IMR-90 (cell line): ENCODE results near the gene PRICKLE2. TPM values are rescaled to one million over a fixed set of nuclear protein-coding genes. Genes with fewer than 3 reads are reported as not detected.

Experiments
- ATAC-seq: fragments of 200-7000 bp; cut with Tn5 transposase; 2 replicates; pipeline ENCODE4 v1.9.1; 2020; ENCODE audit warnings: low read depth, mild to moderate bottlenecking, moderate library complexity
- BruUV-seq: library from RNA; stranded (reverse); fragments of 400-500 nt; replicated peaks from 2 replicates; lab custom pipeline; 2021; lab: Mats Ljungman, UMichigan
- CTCF ChIA-PET: fragments of 300-600 bp; formaldehyde crosslinking; extraction: SDS; loops from one replicate; lab custom pipeline; 2021; ENCODE audit warnings: antibody characterized with exemption; lab: Yijun Ruan, JAX
- POLR2A ChIA-PET: fragments of 300-600 bp; sonication (Branson Sonifier 250); formaldehyde crosslinking; loops from one replicate; lab custom pipeline; 2022; ENCODE audit warnings: antibody characterized with exemption; ENCODE audit not compliant: unreplicated experiment; lab: Charles Lee
- DNase-seq: peaks from one replicate; pipeline ENCODE4 v3.0.0; 2013
- H2AFZ ChIP-seq: replicated peaks from 2 replicates; pipeline ENCODE3; 2013; ENCODE audit warnings: low read length, mild to moderate bottlenecking; ENCODE audit not compliant: poor library complexity
- H2AK5ac ChIP-seq: 2 replicates; pipeline ENCODE4 v1.6.1; 2013; ENCODE audit warnings: low read depth, low read length, inconsistent platforms
- H2AK9ac ChIP-seq: replicated peaks from 2 replicates; pipeline ENCODE3; 2013; ENCODE audit warnings: mild to moderate bottlenecking, low read depth, low read length, moderate library complexity; ENCODE audit not compliant: poor library complexity
- H2BK120ac ChIP-seq: 2 replicates; pipeline ENCODE4 v1.6.1; 2013; ENCODE audit warnings: low read depth, low read length, inconsistent platforms
- H2BK15ac ChIP-seq: 3 replicates; pipeline ENCODE4 v1.6.1; 2013; ENCODE audit warnings: low read depth, low read length, inconsistent platforms
- H2BK20ac ChIP-seq: 2 replicates; pipeline ENCODE4 v1.6.1; 2013; ENCODE audit warnings: low read depth, mild to moderate bottlenecking, inconsistent platforms, low read length, moderate library complexity
- H2BK5ac ChIP-seq: 2 replicates; pipeline ENCODE4 v1.6.1; 2013; ENCODE audit warnings: mild to moderate bottlenecking, low read depth, low read length, inconsistent platforms; ENCODE audit not compliant: poor library complexity, severe bottlenecking
- H3K14ac ChIP-seq: replicated peaks from 2 replicates; pipeline ENCODE4 v1.6.1; 2013; ENCODE audit warnings: low read depth, low read length, inconsistent platforms
- H3K18ac ChIP-seq: 2 replicates; pipeline ENCODE4 v1.6.1; 2013; ENCODE audit warnings: low read depth, low read length, control low read depth
- H3K23ac ChIP-seq: 2 replicates; pipeline ENCODE4 v1.6.1; 2013; ENCODE audit warnings: low read depth, low read length, inconsistent platforms
- H3K27ac ChIP-seq: 2 replicates; pipeline ENCODE4 v1.5.1; 2013; ENCODE audit warnings: mild to moderate bottlenecking, control low read depth, low read length; ENCODE audit not compliant: insufficient read depth
- H3K27me3 ChIP-seq: 2 replicates; pipeline ENCODE4 v1.6.1; 2013; ENCODE audit warnings: low read length; ENCODE audit not compliant: control insufficient read depth, insufficient read depth
- H3K36me3 ChIP-seq: 2 replicates; pipeline ENCODE4 v1.6.1; 2013; ENCODE audit warnings: low read length, mixed read lengths; ENCODE audit not compliant: control insufficient read depth, insufficient read depth
- H3K4ac ChIP-seq: 2 replicates; pipeline ENCODE4 v1.6.1; 2013; ENCODE audit warnings: low read depth, low read length, inconsistent platforms
- H3K4me1 ChIP-seq: 2 replicates; pipeline ENCODE4 v1.6.1; 2013; ENCODE audit warnings: low read length, mixed read lengths; ENCODE audit not compliant: control insufficient read depth, insufficient read depth
- H3K4me2 ChIP-seq: 2 replicates; pipeline ENCODE4 v1.6.1; 2013; ENCODE audit warnings: low read depth, mild to moderate bottlenecking, control low read depth, low read length, moderate library complexity
- H3K4me3 ChIP-seq: 2 replicates; pipeline ENCODE4 v1.5.1; 2013; ENCODE audit warnings: low read depth, mild to moderate bottlenecking, control low read depth, low read length, moderate library complexity; ENCODE audit not compliant: insufficient read depth
- H3K56ac ChIP-seq: 2 replicates; pipeline ENCODE4 v1.6.1; 2013; ENCODE audit warnings: low read length, inconsistent platforms; ENCODE audit not compliant: insufficient read depth; ENCODE audit errors: extremely low read depth
- H3K79me1 ChIP-seq, 2 experiments: 2 replicates each; pipeline ENCODE4 v1.6.1; 2013; ENCODE audit warnings: low read length in 2 of 2, inconsistent platforms in 1 of 2, low read depth in 1 of 2
- H3K9ac ChIP-seq: 2 replicates; pipeline ENCODE4 v1.6.1; 2013; ENCODE audit warnings: low read depth, low read length, control low read depth
- H3K9me1 ChIP-seq: 2 replicates; pipeline ENCODE4 v1.6.1; 2013; ENCODE audit warnings: low read length, inconsistent platforms; ENCODE audit not compliant: insufficient read depth
- H3K9me3 ChIP-seq: 2 replicates; pipeline ENCODE4 v1.6.1; 2013; ENCODE audit warnings: low read length; ENCODE audit not compliant: control insufficient read depth, insufficient read depth
- H4K20me1 ChIP-seq: 2 replicates; pipeline ENCODE4 v1.6.1; 2013; ENCODE audit warnings: low read length, inconsistent platforms; ENCODE audit not compliant: insufficient read depth
- H4K5ac ChIP-seq: 2 replicates; pipeline ENCODE4 v1.6.1; 2013; ENCODE audit warnings: mild to moderate bottlenecking, low read depth, low read length, control low read depth
- H4K8ac ChIP-seq, 2 experiments: 2 replicates each; pipeline ENCODE4 v1.6.1; 2013; ENCODE audit warnings: low read depth in 2 of 2, low read length in 2 of 2, control low read depth in 1 of 2, inconsistent platforms in 1 of 2
- H4K91ac ChIP-seq: 2 replicates; pipeline ENCODE4 v1.6.1; 2013; ENCODE audit warnings: low read depth, low read length, inconsistent platforms; ENCODE audit not compliant: insufficient read depth
- BHLHE40 ChIP-seq: fragments of 150-350 bp; IDR thresholded peaks from 2 replicates; pipeline ENCODE4 v1.6.1; 2016; ENCODE audit warnings: mild to moderate bottlenecking, low read depth, low read length
- CEBPB ChIP-seq: IDR thresholded peaks from 2 replicates; pipeline ENCODE4 v1.6.1; 2012; ENCODE audit warnings: low read depth, low read length, improper control_type of control experiment
- CHD1 ChIP-seq: IDR thresholded peaks from 2 replicates; pipeline ENCODE4 v1.6.1; 2012; ENCODE audit warnings: low read depth, low read length, improper control_type of control experiment
- CTCF ChIP-seq: conservative IDR thresholded peaks from 2 replicates; pipeline ENCODE4 v1.5.1; 2012; ENCODE audit warnings: mild to moderate bottlenecking, low read depth, low read length, improper control_type of control experiment
- ELK1 ChIP-seq: fragments of 150-350 bp; IDR thresholded peaks from 2 replicates; pipeline ENCODE4 v1.6.1; 2016; ENCODE audit warnings: low read depth, mild to moderate bottlenecking, low read length, moderate library complexity, borderline replicate concordance
- FOS ChIP-seq: fragments of 150-350 bp; IDR thresholded peaks from 2 replicates; pipeline ENCODE4 v1.6.1; 2016; ENCODE audit warnings: low read depth, low read length
- MAFK ChIP-seq: IDR thresholded peaks from 2 replicates; pipeline ENCODE4 v1.6.1; 2012; ENCODE audit warnings: low read depth, low read length, improper control_type of control experiment
- MAZ ChIP-seq: IDR thresholded peaks from 2 replicates; pipeline ENCODE4 v1.6.1; 2012; ENCODE audit warnings: low read depth, mild to moderate bottlenecking, low read length, improper control_type of control experiment, moderate library complexity, borderline replicate concordance
- MXI1 ChIP-seq: IDR thresholded peaks from 2 replicates; pipeline ENCODE4 v1.6.1; 2012; ENCODE audit warnings: low read depth, mild to moderate bottlenecking, low read length, moderate library complexity, borderline replicate concordance
- NFE2L2 ChIP-seq: fragments of 150-350 bp; IDR thresholded peaks from 2 replicates; pipeline ENCODE4 v1.6.1; 2016; ENCODE audit warnings: low read depth, mild to moderate bottlenecking, low read length
- POLR2A ChIP-seq: IDR thresholded peaks from 2 replicates; pipeline ENCODE4 v1.6.1; 2012; ENCODE audit warnings: mild to moderate bottlenecking, low read depth, low read length
- RAD21 ChIP-seq: IDR thresholded peaks from 2 replicates; pipeline ENCODE4 v1.6.1; 2012; ENCODE audit warnings: low read length, improper control_type of control experiment
- RCOR1 ChIP-seq: IDR thresholded peaks from 2 replicates; pipeline ENCODE4 v1.6.1; 2012; ENCODE audit warnings: mild to moderate bottlenecking, low read length, improper control_type of control experiment; ENCODE audit not compliant: insufficient replicate concordance
- RFX5 ChIP-seq: IDR thresholded peaks from 2 replicates; pipeline ENCODE4 v1.8.0; 2012; ENCODE audit warnings: low read depth, mild to moderate bottlenecking, low read length, moderate library complexity
- SMC3 ChIP-seq: fragments of 150-350 bp; IDR thresholded peaks from 2 replicates; pipeline ENCODE4 v1.6.1; 2016; ENCODE audit warnings: low read depth, mild to moderate bottlenecking, antibody characterized with exemption, low read length, moderate library complexity
- USF2 ChIP-seq: fragments of 150-350 bp; IDR thresholded peaks from 2 replicates; pipeline ENCODE4 v1.6.1; 2017; ENCODE audit warnings: mild to moderate bottlenecking, antibody characterized with exemption, low read length, low read depth
- WGBS, 2 experiments: methylation state at CpG; one replicate each; pipeline versions ENCODE4 v1.1.5 to v1.1.7; 2013; ENCODE audit warnings: missing lambda C conversion rate in 2 of 2; ENCODE audit not compliant: insufficient read length in 1 of 2; ENCODE audit errors: extremely low coverage in 2 of 2; 5-methylcytosine and 5-hydroxymethylcytosine counted together
- dilution Hi-C: fragments of 300-500 bp; cut with HindIII; formaldehyde crosslinking; loops from one replicate; pipeline ENCODE4 v1.14.3; 2018; ENCODE audit warnings: low sequenced_read_pairs; ENCODE audit not compliant: unreplicated experiment
- in situ Hi-C: fragments of 300-500 bp; cut with MboI; formaldehyde crosslinking; loops from 3 replicates; pipeline ENCODE4 v1.14.3; 2019; ENCODE audit warnings: low sequenced_read_pairs, inconsistent platforms, mixed read lengths
- intact Hi-C: fragments of 100-400 bp; cut with micrococcal nuclease; formaldehyde crosslinking; loops from 2 replicates; pipeline ENCODE4 v1.10.0; 2022
- polyA plus RNA-seq, 3 experiments: library from polyadenylated mRNA; depleted of rRNA; stranded (reverse); fragments of >200 nt; gene quantifications; 2 replicates each; pipeline ENCODE4 v1.2.3, GENCODE V29; 2012; ENCODE audit warnings: low replicate concordance in 1 of 3
- total RNA-seq: library from RNA; depleted of rRNA; stranded (reverse); fragments of >200 nt; gene quantifications from 2 replicates; pipeline ENCODE4 v1.2.3, GENCODE V29; 2012

PRICKLE2 gene
- total and polyA plus RNA-seq, 2 of the 4 experiments (the other 2 are of a cell fraction), result 4.1 to 14.2 TPM

- no peak overlapping the region for H3K27ac ChIP-seq
- no peak overlapping the region for H2BK120ac ChIP-seq
- no peak overlapping the region for H3K4me3 ChIP-seq
- ChIA-PET CTCF (interaction anchor here (1.2 kb wide), 1 partner anchor 8 kb away, joined by 3 read pairs; no protein-coding TSS in a partner anchor), POLR2A (no interaction called here)
- no peaks in the 10 kb centered on the region for H3K27me3 ChIP-seq
- H3K36me3 ChIP-seq, result peaks cover 12% of the 10 kb centered on the region
- no peak overlapping the region for H3K9ac ChIP-seq
- TF ChIP-seq CTCF (no peak), ELK1 (no peak), POLR2A (no peak), MAZ (no peak), RCOR1 (no peak), CHD1 (no peak), RAD21 (no peak), BHLHE40 (no peak), USF2 (no peak), MXI1 (no peak), MAFK (no peak), CEBPB (no peak), RFX5 (no peak), SMC3 (no peak), FOS (no peak), NFE2L2 (no peak)
- in situ Hi-C loops, result no loop called here
- H2AK9ac ChIP-seq, result no peak overlapping the region
- no peak overlapping the region for H2AFZ ChIP-seq
- H3K56ac ChIP-seq, result no peak overlapping the region
- H2AK5ac ChIP-seq, result no peak overlapping the region
- no CpG with 5 or more reads among the region's 1 CpG for WGBS, 2 experiments
- H3K9me3 ChIP-seq, result no peaks in the 10 kb centered on the region
- no peak overlapping the region for H3K14ac ChIP-seq
- no peak overlapping the region for H3K4ac ChIP-seq
- dilution Hi-C loops, result no loop called here
- no peak overlapping the region for H4K8ac ChIP-seq
- no TSS peak for BruUV-seq
- H4K20me1 ChIP-seq, result no peaks in the 10 kb centered on the region
- no peak overlapping the region for H2BK5ac ChIP-seq
- no peak overlapping the region for H2BK20ac ChIP-seq
- H4K91ac ChIP-seq, result no peak overlapping the region
- no peak for ATAC-seq
- no peaks in the 10 kb centered on the region; the same call in 1 of the 2 replicates for H3K4me1 ChIP-seq
- no peaks in the 10 kb centered on the region; the same call in 1 of the 2 replicates for H3K9me1 ChIP-seq
- H3K18ac ChIP-seq, result no peak overlapping the region
- intact Hi-C loops, result no loop called here
- H2BK15ac ChIP-seq, result no peak overlapping the region
- H4K5ac ChIP-seq, result no peak overlapping the region
- H3K79me1 ChIP-seq, result peaks cover 0 to 8% of the 10 kb centered on the region in 2 experiments; a peak in 1 of 4 replicates
- no peak overlapping the region for H3K23ac ChIP-seq
- no peak for DNase-seq
- H3K4me2 ChIP-seq, result no peak overlapping the region
Observed at GRCh38 chr3:64091501-64091900, 133.8 kb downstream of the PRICKLE2 start.
